ENCODE data around the gene GRAMD2B.

Gene GRAMD2B

GRCh38 chr5:126477294-126478117 lies 54.3 kb downstream of the GRAMD2B start:
- peak in 8 of 56 donors; percentile 9 to 35 (median 12) for DNase-seq

- DNase-seq, result no peak
Measured at GRCh38 chr5:126479810-126480209, 56.6 kb downstream of the GRAMD2B start.

GRCh38 chr5:126480824-126481223 lies 57.6 kb downstream of the GRAMD2B start:
- no peak for DNase-seq

GRCh38 chr5:126481243-126481642 lies 58.0 kb downstream of the GRAMD2B start:
- no peak for DNase-seq

GRCh38 chr5:126482591-126482990 lies 59.4 kb downstream of the GRAMD2B start:
- DNase-seq, result no peak

GRCh38 chr5:126483156-126483555 lies 59.9 kb downstream of the GRAMD2B start:
- no peak for DNase-seq

- DNase-seq, result peak in 2 of 56 donors; percentile 13 to 18
Measured at GRCh38 chr5:126484253-126484652, 61.0 kb downstream of the GRAMD2B start.

GRCh38 chr5:126486332-126486731 lies 63.1 kb downstream of the GRAMD2B start:
- DNase-seq, result peak in 7 of 56 donors; percentile 11 to 52 (median 26)

GRCh38 chr5:126487596-126487995 lies 64.4 kb downstream of the GRAMD2B start:
- DNase-seq, result no peak

GRCh38 chr5:126488443-126489065 lies 65.3 kb downstream of the GRAMD2B start:
- DNase-seq, result no peak

- DNase-seq, result peak in 23 of 56 donors; percentile 5 to 55 (median 22)
Measured at GRCh38 chr5:126490167-126490940, 67.1 kb downstream of the GRAMD2B start.

- DNase-seq, result peak in 1 of 56 donors; percentile 9
Measured at GRCh38 chr5:126492939-126493338, 69.7 kb downstream of the GRAMD2B start.

GRCh38 chr5:126494393-126494792 lies 71.2 kb downstream of the GRAMD2B start:
- no peak for DNase-seq

GRCh38 chr5:126497506-126497905 lies 74.3 kb downstream of the GRAMD2B start:
- no peak for DNase-seq

- DNase-seq, result no peak
Measured at GRCh38 chr5:126499278-126499677, 76.1 kb downstream of the GRAMD2B start.

GRCh38 chr5:126499853-126500342 lies 76.7 kb downstream of the GRAMD2B start:
- no peak for DNase-seq

- no peak for DNase-seq
Measured at GRCh38 chr5:126501448-126501847, 78.2 kb downstream of the GRAMD2B start.

GRCh38 chr5:126503602-126504104 lies 80.4 kb downstream of the GRAMD2B start:
- DNase-seq, result peak in 10 of 56 donors; percentile 5 to 41 (median 19)

- DNase-seq, result no peak
Measured at GRCh38 chr5:126506079-126506478, 82.9 kb downstream of the GRAMD2B start.

- no peak for DNase-seq
Measured at GRCh38 chr5:126508251-126508961, 85.2 kb downstream of the GRAMD2B start.

GRCh38 chr5:126508962-126509279 lies 85.7 kb downstream of the GRAMD2B start:
- DNase-seq, result peak in 1 of 56 donors; percentile 36
